GM04504 (cell line): ENCODE measurements around the gene IRX6.

ENCODE experiments used
- DNase-seq: peaks from one replicate; pipeline ENCODE4 v3.0.0-alpha.2; 2012; ENCODE audit warnings: low read depth

IRX6 gene

DNA sequence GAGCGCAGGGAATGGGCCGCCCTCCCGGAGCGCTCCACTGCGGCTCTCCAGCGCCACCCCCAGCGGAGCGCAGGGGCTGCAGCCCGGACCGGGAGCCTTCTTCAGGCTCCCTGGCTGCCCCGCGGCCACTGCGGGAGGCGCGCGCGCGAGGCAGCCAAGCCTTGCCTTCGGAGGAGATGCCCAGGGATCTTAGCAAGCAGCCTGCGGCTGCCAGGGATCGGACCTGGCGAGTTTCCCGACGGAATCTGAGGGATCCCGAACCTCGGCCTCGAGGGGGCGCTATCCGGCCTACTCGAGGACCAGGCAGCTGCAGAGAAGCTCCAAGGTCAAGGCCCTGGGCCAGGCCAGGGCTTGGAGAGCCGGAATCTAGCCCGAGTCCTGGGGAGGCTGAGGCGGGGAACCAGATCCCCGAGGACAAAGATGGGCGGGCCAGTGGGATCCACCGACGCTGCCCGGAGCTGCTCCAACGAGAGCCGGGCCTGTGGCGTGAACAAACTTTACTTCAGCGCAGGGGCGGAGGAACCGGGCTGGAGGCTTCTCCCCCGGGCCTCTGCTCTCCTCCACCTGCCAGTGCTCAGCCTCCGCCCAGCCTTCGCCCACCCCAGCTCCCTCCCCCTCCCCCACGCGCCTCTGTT lies at the start of gene IRX6:
Gene IRX6, plus strand, starts transcription at position 567 of the 635 bp plus-strand sequence. CDS start 889 bp downstream, outside the sequence.
- no peak for DNase-seq

DNA sequence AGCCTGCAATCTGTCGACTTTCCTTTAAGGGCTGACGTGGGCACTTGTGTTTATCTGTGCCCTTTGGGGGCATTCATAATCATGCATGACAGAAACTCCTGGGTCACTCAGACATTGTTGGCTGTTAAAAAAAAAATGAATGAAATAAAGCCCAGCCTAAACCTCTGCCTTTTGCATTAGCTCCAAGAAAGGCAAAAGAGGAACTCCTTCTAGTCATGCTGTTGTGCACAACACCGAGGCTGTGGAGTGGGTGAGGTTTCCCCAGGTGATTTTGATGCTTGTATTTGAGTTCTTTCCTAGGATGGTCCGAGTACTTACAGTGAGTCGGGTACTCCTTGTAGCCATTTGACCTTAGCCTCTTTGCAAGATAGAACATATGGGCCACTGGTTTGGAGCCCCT lies 49.6 kb upstream of the IRX6 start:
- no peak for DNase-seq

DNA sequence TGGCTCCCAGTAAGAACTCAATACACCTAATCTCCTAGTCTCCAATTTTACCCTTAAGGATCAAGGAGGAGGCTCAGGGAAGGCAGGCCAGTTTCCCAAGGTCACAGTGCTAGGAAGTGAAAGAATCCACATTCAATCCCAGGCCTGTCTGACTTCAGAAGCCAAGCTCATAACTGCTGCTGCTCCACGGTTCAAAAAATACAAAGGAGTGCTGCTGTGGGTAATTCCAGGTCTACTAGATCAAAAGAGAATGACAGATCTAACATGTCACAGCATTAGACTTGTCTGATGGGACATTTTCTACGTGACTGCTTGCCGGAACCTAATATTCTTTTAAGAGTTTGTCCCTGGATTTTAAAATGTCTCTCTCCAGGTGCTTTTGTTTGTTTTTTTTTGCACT lies 48.8 kb upstream of the IRX6 start:
- DNase-seq, result no peak

DNA sequence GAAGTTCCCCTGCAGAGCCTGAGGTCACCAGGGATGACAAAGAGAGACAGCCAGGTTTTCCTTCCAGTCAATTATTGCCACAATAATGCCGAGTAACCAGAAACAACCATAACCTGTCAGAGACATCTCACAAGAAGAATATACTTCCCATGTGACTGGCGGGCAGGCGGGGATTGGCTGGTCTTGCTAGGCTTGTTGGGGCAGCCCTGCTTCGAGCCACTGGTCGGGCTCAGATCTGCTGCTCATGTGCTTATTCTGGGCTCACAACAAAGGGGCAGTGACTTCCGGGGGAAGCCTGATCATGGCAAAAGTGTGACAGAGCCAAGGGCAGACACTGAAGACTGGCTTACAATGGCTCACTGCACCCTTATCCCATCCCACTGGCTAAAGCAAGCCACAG lies 48.1 kb upstream of the IRX6 start:
- no peak for DNase-seq

DNA sequence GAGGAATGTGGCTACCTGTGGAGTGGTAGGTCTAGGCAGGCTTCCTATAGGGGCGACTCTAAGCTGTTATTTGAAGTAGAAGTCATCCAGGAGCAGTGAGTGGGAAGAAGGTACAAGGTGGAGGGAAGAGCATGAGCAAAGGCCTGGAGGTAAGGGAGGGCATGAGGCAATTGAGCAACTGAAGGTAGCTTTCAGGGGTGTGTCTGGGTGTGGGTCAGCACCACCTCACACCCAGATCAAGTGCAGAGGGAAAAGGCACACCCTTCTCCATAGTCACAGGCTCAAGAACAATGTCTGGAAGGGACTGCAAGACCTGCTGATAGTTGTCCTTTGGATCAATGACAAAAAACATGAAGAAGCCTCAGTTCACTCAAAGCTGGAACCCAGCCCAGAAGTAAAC lies 46.5 kb upstream of the IRX6 start:
- DNase-seq, result no peak

DNA sequence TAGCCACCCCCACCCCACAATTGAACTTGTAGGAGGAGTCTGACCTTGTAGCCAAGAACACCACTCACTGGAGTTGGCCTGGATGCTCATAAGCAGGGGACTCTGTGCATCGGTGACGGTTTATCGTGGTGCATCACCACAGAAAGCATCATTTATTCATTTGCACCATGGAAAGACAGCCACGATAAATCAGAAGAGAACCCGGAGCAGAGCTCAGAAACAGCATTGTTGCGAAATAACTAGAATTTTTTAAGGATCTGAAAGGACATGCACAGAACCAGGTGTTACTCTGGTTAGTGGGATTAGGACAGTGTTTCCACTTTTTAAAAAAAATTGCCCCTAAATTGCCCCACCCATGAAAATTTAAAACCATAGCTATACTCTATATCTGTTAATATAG lies 44.4 kb upstream of the IRX6 start:
- no peak for DNase-seq

DNA sequence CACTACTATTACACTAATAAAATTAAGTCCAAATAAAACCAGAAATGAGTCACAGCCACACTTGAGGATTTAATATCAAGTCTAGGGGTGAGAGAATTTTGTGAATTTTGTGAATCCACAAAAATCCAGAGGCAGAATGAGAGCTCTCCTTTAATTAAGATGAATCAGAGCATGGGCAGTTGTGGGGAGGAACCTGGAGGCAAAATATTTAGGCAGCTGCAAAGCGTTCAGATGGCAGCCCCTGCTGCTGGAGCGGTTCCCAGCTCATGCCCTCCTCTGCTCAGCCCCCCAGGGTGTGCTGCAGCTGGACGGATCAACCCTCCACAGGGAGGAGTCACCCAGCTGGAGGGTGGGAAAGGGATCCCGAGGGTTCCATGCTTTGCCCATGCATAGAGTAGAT lies 43.4 kb upstream of the IRX6 start:
- no peak for DNase-seq

DNA sequence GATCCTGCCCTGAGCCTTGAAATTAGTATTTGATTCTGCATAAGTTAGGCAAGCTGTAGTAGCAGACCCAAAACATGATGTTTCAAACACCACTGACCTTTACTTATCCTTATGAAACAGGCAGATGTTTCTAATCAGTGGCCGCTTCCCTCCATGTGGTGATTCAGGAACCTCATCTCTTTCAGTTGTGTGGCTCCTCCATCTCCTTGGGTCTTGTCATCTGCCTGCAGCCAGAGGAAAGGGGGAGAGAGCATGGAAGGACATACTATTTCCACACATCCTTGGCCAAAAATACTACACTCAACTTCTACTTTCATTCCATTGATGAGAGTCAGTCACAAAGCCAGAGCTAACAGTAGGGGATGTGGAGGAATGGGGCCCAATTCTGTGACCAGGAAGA lies 41.6 kb upstream of the IRX6 start:
- no peak for DNase-seq

DNA sequence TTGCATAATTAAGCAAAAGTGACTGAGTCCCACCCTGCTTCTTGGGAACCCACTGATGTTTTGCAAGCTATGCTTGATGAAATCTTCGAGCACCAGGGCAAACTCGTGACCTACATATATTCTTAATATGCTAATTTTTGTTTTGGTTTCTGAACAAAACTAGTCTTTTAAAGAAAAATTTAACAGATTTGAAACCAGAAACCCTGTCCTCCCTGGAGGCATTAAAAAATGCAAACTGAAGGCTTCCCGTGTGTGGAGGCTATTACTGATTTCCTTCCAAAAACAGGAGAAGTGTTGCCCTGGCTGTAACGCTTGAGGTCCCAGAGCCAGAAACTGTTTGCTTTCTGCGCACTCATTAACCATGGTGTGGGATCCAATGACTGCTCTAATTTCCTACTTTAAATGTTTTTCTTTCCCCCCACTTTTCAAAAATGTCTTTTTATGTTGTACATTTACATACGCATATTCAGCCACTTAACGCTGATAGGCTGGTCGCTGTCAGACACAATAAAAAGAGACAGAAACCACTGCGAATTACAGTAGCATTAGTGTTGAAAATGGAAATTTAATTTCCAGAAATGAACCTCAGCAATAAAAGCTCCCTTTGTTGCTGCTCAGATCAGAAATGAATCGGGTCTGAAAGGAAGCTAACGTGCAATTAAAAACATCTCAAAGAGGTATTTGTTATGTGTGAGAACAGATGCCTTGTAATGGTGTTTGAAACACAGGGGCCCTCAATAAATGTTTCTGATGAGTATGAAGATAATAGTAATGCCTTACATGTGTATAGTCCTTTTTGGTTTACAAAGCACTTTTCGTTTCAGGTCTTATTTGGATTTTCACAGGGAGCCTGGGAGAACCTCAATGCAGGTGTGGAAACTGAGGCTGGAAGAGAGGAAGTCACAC lies 39.9 kb upstream of the IRX6 start:
- no peak for DNase-seq

DNA sequence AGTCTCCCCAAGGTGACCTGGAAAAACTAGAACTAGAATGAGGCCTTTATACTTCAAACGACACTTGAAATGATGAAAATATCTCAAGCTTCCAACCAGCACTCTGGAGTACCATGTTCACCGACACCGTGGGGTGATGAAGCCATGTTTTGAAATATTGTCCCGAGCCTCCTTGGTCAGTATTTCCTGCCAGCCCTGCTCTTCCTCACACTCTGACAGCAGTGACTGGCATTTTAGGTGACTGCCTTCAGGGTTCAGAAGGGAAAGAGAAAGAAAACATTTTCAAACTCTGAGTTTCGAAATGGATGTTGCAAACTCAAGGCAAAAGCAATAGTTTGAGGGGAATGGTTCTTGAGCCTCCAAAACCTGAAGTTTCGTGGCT lies 39.3 kb upstream of the IRX6 start:
- no peak for DNase-seq

DNA sequence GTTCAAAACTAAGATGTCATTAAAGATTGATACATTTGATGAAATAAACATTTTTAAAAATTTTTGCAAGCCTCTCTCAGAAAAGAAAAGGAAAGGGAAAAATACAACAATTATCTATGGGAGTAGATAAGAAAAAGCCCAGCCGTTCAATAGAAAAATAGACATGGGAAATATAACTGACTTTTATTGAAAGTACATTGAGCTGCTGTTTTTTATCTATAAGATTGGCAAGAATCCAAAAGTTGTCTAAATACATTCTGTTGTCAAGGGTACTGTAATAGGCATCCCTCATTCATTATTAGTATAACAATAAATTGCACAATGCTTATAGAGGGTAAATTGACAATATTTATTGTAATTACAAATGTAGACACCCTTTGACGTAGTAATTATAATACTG lies 38.4 kb upstream of the IRX6 start:
- DNase-seq, result no peak

DNA sequence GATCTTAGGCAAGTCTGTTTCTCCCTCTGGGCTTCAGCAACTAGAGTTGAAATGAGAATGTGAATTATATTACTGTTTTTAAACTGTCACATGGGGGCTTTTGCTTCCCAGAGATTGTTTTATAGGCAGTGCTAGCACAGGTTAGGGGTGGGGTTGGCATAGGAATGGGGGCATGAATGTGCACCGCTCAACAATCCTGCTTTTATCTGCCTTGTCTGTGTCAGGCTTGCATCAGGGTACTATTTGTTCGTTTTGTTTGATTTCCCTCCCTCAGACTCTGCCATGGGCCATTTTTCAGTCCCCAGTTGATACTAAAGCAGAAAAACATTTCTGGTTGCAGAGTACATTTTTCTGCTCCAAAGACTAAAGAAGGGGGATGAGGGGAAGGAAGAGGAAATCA lies 34.6 kb upstream of the IRX6 start:
- no peak for DNase-seq

DNA sequence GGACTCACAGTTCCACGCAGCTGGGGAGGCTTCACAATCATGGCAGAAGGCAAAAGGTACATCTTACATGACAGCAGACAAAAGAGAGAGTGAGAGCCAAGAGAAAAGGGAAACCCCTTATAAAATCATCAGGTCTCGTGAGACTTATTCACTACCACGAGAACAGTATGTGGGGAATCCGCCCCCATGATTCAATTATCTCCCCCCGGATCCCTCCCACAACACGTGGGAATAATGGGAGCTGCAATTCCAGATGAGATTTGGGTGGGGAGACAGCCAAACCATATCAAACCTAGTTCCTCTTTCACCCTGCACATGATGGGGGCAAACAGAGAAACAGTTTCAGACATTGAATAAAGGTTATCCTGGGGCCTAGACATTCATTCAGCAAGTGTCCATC lies 32.2 kb upstream of the IRX6 start:
- no peak for DNase-seq

DNA sequence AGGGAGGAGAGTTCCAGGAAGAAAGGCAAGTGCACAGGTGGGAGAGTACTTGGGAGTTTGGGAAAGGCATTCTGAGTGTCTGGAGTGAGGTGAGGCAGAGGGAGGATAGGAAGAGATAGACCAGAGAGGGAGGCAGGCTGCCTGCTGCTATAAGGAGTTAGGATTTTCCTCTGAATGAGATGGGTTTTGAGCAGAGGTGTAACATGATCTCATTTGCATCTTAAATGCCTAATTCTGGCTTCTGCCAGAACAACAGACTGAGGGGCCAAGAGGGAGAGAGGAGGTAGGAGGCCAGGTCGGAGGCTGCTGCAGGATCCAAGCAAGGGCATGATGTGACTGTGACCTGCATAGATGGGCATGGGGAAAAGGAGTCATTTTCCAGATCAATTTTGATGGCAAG lies 31.5 kb upstream of the IRX6 start:
- DNase-seq, result no peak

DNA sequence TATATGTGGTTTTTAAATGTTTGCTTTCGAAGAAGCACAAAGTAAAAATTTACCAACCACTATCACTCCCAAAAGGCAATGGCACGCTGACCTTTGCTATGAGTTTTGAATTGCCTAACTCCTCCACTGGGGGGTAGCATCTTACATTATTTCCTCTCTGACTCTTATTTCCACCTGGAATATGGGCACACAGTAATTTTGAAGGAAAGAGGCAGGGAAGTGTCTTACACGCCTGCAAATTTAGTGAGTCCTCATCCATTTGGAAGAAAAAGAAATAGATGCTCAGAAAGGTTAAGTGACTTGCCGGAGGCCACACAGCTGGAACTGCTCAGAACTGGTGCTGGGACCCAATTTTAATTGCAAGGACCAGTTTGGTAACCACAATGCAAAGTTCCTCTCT lies 29.9 kb upstream of the IRX6 start:
- no peak for DNase-seq

DNA sequence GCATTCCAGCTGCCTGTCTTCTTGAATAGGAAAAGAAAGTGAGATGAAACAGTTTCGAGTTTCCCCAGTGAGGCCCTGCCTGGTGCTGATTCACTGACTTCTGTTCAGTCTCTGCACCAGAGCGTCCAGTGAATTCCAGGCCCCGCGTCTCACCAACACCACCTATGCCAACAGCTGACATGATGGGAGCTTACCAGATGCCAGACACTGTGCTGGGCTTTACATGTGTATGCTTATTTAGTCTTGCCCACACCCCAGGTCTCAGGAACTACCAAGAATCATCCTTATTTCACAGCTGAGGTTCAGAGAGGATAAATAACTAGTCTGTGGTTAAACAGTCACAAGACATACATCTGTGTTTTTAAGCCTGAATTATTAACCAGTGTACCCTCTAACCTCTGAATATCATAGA lies 29.1 kb upstream of the IRX6 start:
- peak; percentile 7 for DNase-seq

DNA sequence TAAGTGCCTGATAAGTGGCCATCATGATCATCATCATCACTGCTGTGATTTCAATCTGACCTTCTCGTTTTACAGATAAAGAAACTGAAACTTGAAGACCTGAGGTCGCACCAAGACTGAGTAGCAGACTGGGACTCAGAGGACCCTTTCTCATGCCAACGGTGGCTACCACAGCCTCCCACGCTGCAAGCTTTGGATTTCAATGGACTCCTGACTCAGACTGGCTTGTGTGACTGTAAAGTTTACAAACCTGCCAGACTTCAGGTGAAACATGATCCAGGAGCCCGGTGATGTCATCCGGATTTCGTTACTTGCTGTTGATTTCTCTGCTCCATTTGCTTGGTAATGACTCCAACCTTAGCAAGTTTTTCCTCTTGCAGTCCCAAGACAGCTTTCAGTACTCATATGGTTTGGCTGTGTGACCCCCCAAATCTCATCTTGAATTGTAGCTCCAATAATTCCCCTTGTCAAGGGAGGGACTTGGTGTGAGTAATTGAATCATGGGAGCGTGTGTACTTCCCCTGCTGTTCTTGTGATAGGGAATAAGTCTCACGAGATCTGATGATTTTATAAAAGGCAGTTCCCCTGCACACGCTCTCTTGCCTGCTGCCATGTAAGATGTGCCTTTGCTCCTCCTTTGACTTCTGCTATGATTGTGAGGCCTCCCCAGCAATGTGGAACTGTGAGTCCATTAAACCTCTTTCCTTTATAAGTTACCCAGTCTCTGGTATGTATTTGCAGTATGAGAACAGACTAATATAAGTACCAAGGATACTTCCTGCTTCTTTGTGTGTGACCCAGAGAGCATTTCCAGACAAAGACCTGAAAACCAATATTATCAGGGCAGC lies 26.7 kb upstream of the IRX6 start:
- DNase-seq, result no peak

DNA sequence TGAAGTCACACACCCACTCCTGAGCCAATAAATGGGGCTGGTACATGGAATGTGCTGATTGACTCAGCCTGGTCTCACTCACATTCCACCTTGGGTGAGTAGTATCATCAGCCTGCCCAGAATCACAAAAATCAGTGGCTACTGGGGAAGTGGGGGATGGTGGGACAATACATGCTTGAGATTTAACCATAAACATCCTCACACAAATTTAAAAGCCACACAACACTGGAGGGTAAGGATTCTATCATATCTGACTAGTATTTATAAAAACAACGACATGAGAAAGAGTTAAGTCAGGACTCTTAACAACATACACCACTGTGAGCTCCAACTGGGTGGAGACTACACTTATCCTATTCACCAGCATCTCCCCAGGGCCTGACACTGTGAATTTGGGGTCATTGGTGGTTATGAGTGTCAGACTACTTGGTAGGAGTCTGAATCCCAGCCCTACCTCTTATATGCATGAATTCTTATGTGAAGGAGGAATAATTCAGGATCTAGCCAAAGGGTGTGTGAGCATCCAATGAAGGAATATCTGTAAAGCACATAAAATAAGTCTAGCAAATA lies 26.0 kb upstream of the IRX6 start:
- DNase-seq, result peak; percentile 15

DNA sequence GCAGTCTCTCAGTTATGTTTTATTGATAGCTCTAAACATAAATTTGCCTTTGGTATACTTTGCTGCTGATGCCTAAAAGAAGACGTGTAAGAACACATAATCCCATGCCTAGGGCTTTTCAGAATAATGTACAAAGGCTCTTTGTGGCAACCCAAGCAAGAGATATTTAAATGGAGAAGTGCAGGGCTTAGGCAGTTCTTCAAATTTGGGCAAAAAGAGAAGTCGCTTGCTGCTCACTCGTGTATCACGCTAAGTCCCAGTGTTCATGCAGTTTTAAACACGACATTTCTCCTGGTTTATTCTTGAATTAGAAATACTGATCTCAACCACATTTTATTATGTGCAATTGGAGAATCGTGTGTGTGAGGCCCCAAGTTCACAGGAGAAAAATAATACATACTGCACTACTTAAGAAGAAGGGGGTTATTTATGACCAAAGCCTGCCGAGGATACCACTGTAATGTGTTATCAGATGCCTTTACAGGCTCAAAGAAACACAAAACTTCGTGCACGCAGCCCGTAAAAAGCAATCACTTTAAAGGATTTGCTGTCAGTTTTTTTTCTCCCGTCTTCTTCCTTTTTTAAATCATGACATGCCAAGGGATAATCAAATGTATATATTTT lies 22.5 kb upstream of the IRX6 start:
- DNase-seq, result no peak

DNA sequence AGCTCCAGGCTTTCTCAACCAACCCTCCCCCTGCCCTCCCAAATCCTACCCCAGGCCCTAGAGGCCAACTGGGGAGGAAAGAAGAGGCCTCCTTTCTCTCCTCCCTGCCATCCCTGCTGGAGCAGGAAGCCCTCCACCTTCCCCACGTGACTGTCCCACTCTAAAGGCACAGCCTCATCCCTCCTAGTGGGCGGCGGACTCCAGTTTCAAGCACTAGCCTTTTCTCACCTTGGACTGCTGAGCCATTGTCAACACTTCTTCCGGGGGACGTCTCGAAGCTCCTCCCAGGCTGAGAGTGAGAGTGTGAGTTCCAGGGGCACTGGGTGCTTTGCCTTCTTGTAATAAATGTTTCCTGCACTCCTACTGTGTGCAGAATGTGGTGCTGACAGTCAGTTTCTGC lies 21.4 kb upstream of the IRX6 start:
- DNase-seq, result no peak

DNA sequence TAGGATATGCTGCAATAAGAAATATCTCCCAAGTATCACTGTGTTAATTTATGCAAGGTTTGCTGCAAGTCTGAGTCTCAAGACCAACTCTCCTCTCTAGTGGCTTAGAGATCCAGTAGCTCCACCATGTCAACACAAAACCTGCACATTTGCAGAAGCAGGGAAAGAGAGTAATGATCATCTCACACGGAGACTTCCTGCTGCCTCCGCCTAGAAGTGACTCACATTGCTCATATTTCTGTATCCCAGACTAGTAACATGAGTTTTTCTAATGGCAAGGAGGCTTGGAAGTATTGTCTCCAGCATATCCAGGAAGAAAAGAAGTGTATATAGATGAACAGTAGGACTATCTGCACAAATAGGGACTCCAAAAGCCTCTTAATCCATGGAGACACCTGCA lies 15.0 kb upstream of the IRX6 start:
- no peak for DNase-seq

DNA sequence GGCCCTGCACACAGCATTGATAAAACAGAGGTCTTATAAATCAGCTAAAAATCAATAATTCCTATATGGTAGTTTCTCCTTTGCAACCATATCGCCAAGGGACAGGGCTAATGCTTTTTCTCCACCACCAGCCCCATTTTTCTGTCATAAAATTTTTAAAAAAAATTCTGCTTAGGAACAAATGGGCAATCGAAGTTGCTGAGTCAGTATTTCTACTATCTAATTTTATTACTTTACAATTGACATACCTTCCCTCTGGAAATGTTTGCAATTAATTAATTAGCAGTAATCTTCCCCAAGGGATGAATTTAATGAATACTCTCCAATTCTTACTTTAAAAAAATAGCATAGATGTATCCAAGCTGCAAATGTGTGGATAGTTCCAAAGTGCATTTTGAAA lies 1.7 kb upstream of the IRX6 start:
- DNase-seq, result no peak
